HepG2 (cell line): ENCODE results near the gene HIPK2. TPM values are rescaled to one million over a fixed set of nuclear protein-coding genes. Genes with fewer than 3 reads are reported as not detected.

Experiments
- HDAC2 ChIP-seq: sonication (generic); formaldehyde crosslinking; IDR thresholded peaks from 2 replicates; pipeline ENCODE4 v1.4.0; 2020; ENCODE audit warnings: missing genetic modification reagents
- HMG20A ChIP-seq: IDR thresholded peaks from 2 replicates; pipeline ENCODE4 v1.6.1; 2016; ENCODE audit warnings: borderline replicate concordance
- HNRNPUL1 ChIP-seq: fragments of 200-400 bp; formaldehyde crosslinking; IDR thresholded peaks from 2 replicates; pipeline ENCODE4 v1.6.1; 2017; ENCODE audit warnings: low read depth, mild to moderate bottlenecking, low read length, moderate library complexity
- KDM2A ChIP-seq: sonication (generic); formaldehyde crosslinking; IDR thresholded peaks from 2 replicates; pipeline ENCODE4 v1.4.0; 2020; ENCODE audit warnings: low read depth, missing genetic modification reagents, borderline replicate concordance
- MZF1 ChIP-seq: sonication (generic); formaldehyde crosslinking; IDR thresholded peaks from 2 replicates; pipeline ENCODE4 v1.8.1; 2023; ENCODE audit warnings: mild to moderate bottlenecking, missing genetic modification reagents, borderline replicate concordance
- NFATC3 ChIP-seq: sonication (generic); formaldehyde crosslinking; IDR thresholded peaks from 2 replicates; pipeline ENCODE4 v1.5.1; 2020; ENCODE audit warnings: mild to moderate bottlenecking, missing genetic modification reagents
- NFE2L2 ChIP-seq: fragments of 150-350 bp; IDR thresholded peaks from 2 replicates; pipeline ENCODE4 v1.6.1; 2014; ENCODE audit warnings: low read length
- NFYB ChIP-seq: sonication (generic); formaldehyde crosslinking; IDR thresholded peaks from 2 replicates; pipeline ENCODE4 v1.4.0; 2020; ENCODE audit warnings: missing genetic modification reagents
- NR2C2 ChIP-seq: sonication (generic); formaldehyde crosslinking; IDR thresholded peaks from 2 replicates; pipeline ENCODE4 v1.4.0; 2020; ENCODE audit warnings: missing genetic modification reagents, mild to moderate bottlenecking, moderate library complexity, borderline replicate concordance
- PCBP2 ChIP-seq: fragments of 200-400 bp; formaldehyde crosslinking; optimal IDR thresholded peaks from 2 replicates; pipeline ENCODE3; 2018; ENCODE audit warnings: low read length, low read depth; ENCODE audit not compliant: poor library complexity, severe bottlenecking
- STAG1 ChIP-seq: sonication (generic); formaldehyde crosslinking; IDR thresholded peaks from 2 replicates; pipeline ENCODE4 v1.4.0; 2020; ENCODE audit warnings: missing genetic modification reagents
- ZC3H13 ChIP-seq: sonication (generic); formaldehyde crosslinking; IDR thresholded peaks from 2 replicates; pipeline ENCODE4 v1.8.1; 2023; ENCODE audit warnings: mild to moderate bottlenecking, missing genetic modification reagents, moderate library complexity
- ZFP62 ChIP-seq: sonication (generic); formaldehyde crosslinking; IDR thresholded peaks from 2 replicates; pipeline ENCODE4 v1.4.0; 2020; ENCODE audit warnings: missing genetic modification reagents
- ZMAT3 ChIP-seq: sonication (generic); formaldehyde crosslinking; conservative IDR thresholded peaks from 2 replicates; pipeline ENCODE4 v1.7.0; 2021; ENCODE audit warnings: missing genetic modification reagents
- ZNF207 ChIP-seq: fragments of 450-650 bp; IDR thresholded peaks from 2 replicates; pipeline ENCODE4 v1.6.1; 2016; ENCODE audit warnings: antibody characterized with exemption, borderline replicate concordance
- ZNF296 ChIP-seq: sonication (generic); formaldehyde crosslinking; conservative IDR thresholded peaks from 2 replicates; pipeline ENCODE4 v1.5.0; 2020; ENCODE audit warnings: mild to moderate bottlenecking, missing genetic modification reagents
- ZNF33B ChIP-seq: sonication (generic); formaldehyde crosslinking; IDR thresholded peaks from 2 replicates; pipeline ENCODE4 v1.5.1; 2020; ENCODE audit warnings: mild to moderate bottlenecking, missing genetic modification reagents
- ZNF674 ChIP-seq: sonication (generic); formaldehyde crosslinking; IDR thresholded peaks from 2 replicates; pipeline ENCODE4 v1.5.0; 2020; ENCODE audit warnings: low read depth, mild to moderate bottlenecking, missing genetic modification reagents
- ZNF761 ChIP-seq: sonication (generic); formaldehyde crosslinking; conservative IDR thresholded peaks from 2 replicates; pipeline ENCODE4 v1.4.0; 2020; ENCODE audit warnings: mild to moderate bottlenecking, missing genetic modification reagents
- polyA plus RNA-seq, 8 experiments: library from polyadenylated mRNA; depleted of rRNA in 3 of 8; stranded (reverse) in 7 of 8; unstranded in 1 of 8; fragments of >200 nt; fragmentation: Illumina TruSeq in 4 of 8; extraction: Trizol in 4 of 8; gene quantifications; 2 replicates each; pipeline versions ENCODE4 v1.2.1 to v1.2.3, GENCODE V29; 2011 to 2016; ENCODE audit warnings: low read depth in 4 of 8, missing spikeins in 1 of 8, mixed read lengths in 1 of 8; ENCODE audit not compliant: insufficient read depth in 1 of 8
- total RNA-seq, 5 experiments: library from RNA; depleted of rRNA; stranded (reverse); fragments of >200 nt; fragmentation: Illumina TruSeq; extraction: Trizol; gene quantifications; 2 replicates each; pipeline ENCODE4 v1.2.3, GENCODE V29; 2016; ENCODE audit warnings: low read depth in 1 of 5
- TF ChIP-seq, protein P1 (sequence below): sonication (generic); formaldehyde crosslinking; IDR thresholded peaks from 2 replicates; pipeline ENCODE4 v1.9.0; 2021; ENCODE audit warnings: missing genetic modification reagents, borderline replicate concordance
- TF ChIP-seq, protein P2 (sequence below): IDR thresholded peaks from 2 replicates; pipeline ENCODE4 v1.6.1; 2016; ENCODE audit warnings: mild to moderate bottlenecking, missing biosample characterization, missing genetic modification reagents
- TF ChIP-seq, protein P3 (sequence below): sonication (generic); formaldehyde crosslinking; IDR thresholded peaks from 2 replicates; pipeline ENCODE4 v1.4.0; 2020; ENCODE audit warnings: mild to moderate bottlenecking, missing genetic modification reagents, borderline replicate concordance
- TF ChIP-seq, protein P4 (sequence below): sonication (generic); formaldehyde crosslinking; conservative IDR thresholded peaks from 2 replicates; pipeline ENCODE4 v1.5.0; 2020; ENCODE audit warnings: missing genetic modification reagents

The HIPK2 gene
- total and polyA plus RNA-seq, 2 of the 13 experiments (the other 11 are each of a cell fraction or from before 2014, with no cell fraction given) = 14.4 to 20.2 TPM

DNA sequence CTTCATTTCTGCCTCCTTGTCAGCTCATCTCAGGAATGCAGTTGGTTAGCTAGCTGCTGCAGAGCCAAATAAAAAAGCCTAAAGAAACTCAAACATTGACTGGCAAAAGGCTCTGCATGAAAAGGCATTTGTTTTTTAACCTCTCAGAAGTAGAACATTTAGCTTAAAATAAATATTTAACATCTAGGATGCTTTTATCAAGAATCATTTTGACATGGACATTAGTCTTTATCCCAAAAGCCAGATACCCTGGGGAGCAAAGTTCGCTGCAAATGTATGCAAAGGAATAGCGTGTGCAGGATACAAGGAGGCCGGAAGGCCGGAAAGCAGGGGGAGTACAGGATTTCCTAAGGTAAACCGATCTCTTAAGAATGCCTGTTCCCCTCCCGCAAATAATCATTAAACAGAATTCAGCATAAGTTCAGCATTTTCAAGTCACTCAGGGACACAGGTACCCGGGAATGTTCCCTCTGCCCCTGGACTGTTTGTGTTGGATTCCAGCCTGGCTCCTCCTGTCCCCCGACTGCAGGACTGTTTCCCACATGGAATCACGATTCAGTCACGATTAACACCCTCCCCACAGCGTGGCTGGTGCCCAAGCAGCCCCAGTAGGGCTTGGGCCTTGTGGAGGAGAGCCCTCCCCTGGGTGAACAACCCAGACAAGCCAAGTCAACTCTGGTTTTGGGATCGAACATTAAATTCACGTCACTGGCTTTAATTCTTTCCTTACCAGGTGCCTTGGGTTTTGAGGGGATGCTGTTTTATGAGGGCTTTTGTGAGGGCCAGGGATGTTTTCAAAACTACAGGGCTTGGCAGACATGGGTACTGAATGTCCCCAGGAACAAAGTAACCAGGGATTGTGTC is 97.8 kb downstream of the HIPK2 start (continued):
- no peak for TF ChIP-seq NFYB (CRISPR knock-in tag)
- no peak for TF ChIP-seq PCBP2
- no peak for TF ChIP-seq HNRNPUL1
- no peak for TF ChIP-seq ZNF296 (CRISPR knock-in tag)
- TF ChIP-seq, protein P1, sequence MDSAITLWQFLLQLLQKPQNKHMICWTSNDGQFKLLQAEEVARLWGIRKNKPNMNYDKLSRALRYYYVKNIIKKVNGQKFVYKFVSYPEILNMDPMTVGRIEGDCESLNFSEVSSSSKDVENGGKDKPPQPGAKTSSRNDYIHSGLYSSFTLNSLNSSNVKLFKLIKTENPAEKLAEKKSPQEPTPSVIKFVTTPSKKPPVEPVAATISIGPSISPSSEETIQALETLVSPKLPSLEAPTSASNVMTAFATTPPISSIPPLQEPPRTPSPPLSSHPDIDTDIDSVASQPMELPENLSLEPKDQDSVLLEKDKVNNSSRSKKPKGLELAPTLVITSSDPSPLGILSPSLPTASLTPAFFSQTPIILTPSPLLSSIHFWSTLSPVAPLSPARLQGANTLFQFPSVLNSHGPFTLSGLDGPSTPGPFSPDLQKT (CRISPR knock-in tag) = no peak
- TF ChIP-seq NR2C2 (CRISPR knock-in tag) = no peak
- TF ChIP-seq HMG20A (CRISPR knock-in tag) = no peak
- TF ChIP-seq ZNF33B = no peak
- TF ChIP-seq, protein P2, sequence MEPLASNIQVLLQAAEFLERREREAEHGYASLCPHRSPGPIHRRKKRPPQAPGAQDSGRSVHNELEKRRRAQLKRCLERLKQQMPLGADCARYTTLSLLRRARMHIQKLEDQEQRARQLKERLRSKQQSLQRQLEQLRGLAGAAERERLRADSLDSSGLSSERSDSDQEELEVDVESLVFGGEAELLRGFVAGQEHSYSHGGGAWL (CRISPR knock-in tag) = no peak
- no peak for TF ChIP-seq NFATC3 (CRISPR knock-in tag)
- TF ChIP-seq ZNF761 = no peak
- TF ChIP-seq, protein P3, sequence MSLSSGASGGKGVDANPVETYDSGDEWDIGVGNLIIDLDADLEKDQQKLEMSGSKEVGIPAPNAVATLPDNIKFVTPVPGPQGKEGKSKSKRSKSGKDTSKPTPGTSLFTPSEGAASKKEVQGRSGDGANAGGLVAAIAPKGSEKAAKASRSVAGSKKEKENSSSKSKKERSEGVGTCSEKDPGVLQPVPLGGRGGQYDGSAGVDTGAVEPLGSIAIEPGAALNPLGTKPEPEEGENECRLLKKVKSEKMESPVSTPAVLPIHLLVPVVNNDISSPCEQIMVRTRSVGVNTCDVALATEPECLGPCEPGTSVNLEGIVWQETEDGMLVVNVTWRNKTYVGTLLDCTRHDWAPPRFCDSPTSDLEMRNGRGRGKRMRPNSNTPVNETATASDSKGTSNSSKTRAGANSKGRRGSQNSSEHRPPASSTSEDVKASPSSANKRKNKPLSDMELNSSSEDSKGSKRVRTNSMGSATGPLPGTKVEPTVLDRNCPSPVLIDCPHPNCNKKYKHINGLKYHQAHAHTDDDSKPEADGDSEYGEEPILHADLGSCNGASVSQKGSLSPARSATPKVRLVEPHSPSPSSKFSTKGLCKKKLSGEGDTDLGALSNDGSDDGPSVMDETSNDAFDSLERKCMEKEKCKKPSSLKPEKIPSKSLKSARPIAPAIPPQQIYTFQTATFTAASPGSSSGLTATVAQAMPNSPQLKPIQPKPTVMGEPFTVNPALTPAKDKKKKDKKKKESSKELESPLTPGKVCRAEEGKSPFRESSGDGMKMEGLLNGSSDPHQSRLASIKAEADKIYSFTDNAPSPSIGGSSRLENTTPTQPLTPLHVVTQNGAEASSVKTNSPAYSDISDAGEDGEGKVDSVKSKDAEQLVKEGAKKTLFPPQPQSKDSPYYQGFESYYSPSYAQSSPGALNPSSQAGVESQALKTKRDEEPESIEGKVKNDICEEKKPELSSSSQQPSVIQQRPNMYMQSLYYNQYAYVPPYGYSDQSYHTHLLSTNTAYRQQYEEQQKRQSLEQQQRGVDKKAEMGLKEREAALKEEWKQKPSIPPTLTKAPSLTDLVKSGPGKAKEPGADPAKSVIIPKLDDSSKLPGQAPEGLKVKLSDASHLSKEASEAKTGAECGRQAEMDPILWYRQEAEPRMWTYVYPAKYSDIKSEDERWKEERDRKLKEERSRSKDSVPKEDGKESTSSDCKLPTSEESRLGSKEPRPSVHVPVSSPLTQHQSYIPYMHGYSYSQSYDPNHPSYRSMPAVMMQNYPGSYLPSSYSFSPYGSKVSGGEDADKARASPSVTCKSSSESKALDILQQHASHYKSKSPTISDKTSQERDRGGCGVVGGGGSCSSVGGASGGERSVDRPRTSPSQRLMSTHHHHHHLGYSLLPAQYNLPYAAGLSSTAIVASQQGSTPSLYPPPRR (CRISPR knock-in tag) = no peak
- peak; percentile 42; the same call in 1 of the 2 replicates for TF ChIP-seq ZMAT3 (CRISPR knock-in tag)
- TF ChIP-seq ZNF207 = no peak
- no peak for TF ChIP-seq ZC3H13
- no peak for TF ChIP-seq KDM2A (CRISPR knock-in tag)
- no peak for TF ChIP-seq ZFP62 (CRISPR knock-in tag)
- peak; percentile 31; the same call in 1 of the 2 replicates for TF ChIP-seq STAG1 (CRISPR knock-in tag)
- peak; percentile 89 for TF ChIP-seq HDAC2 (CRISPR knock-in tag)
- TF ChIP-seq NFE2L2 = no peak
- TF ChIP-seq ZNF674 (CRISPR knock-in tag) = no peak
- TF ChIP-seq, protein P4, sequence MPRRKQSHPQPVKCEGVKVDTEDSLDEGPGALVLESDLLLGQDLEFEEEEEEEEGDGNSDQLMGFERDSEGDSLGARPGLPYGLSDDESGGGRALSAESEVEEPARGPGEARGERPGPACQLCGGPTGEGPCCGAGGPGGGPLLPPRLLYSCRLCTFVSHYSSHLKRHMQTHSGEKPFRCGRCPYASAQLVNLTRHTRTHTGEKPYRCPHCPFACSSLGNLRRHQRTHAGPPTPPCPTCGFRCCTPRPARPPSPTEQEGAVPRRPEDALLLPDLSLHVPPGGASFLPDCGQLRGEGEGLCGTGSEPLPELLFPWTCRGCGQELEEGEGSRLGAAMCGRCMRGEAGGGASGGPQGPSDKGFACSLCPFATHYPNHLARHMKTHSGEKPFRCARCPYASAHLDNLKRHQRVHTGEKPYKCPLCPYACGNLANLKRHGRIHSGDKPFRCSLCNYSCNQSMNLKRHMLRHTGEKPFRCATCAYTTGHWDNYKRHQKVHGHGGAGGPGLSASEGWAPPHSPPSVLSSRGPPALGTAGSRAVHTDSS = no peak
- no peak for TF ChIP-seq MZF1 (CRISPR knock-in tag)
